Stimulated activated naive B cell treated with anti-CD40 and anti-IgM and Interleukin-4, amounts not matched to agents 10 μg/mL and 1 μg/mL and 100 μg/mL, for 72 hours (primary cell): ENCODE measurements around the gene MAG.
A peak's percentile ranks its signal among the peaks of the same experiment; 100 is the strongest.

ENCODE experiments used
- ATAC-seq, 2 donors: fragments of 150-1000 bp; cut with Tn5 transposase; replicated peaks; 2 replicates each; pipeline ENCODE4 v1.10.0; 2021; ENCODE audit warnings: moderate library complexity in 1 of 2
- DNase-seq: peaks from one replicate; pipeline ENCODE4 v3.0.0; 2021
- H3K27ac Mint-ChIP-seq: one replicate; pipeline ENCODE4 v1.8.0; 2022; ENCODE audit warnings: mild to moderate bottlenecking, mixed read lengths
- H3K27me3 Mint-ChIP-seq, 2 donors: one replicate each; pipeline ENCODE4 v1.8.0; 2022; ENCODE audit warnings: mixed read lengths in 2 of 2
- H3K36me3 Mint-ChIP-seq, 2 donors: one replicate each; pipeline ENCODE4 v1.8.0; 2022; ENCODE audit warnings: mixed read lengths in 2 of 2, mild to moderate bottlenecking in 1 of 2
- H3K4me1 Mint-ChIP-seq, 2 donors: one replicate each; pipeline ENCODE4 v1.8.0; 2022; ENCODE audit warnings: mixed read lengths in 2 of 2, mild to moderate bottlenecking in 1 of 2
- H3K4me3 Mint-ChIP-seq, 2 donors: one replicate each; pipeline ENCODE4 v1.8.0; 2022; ENCODE audit warnings: mild to moderate bottlenecking in 2 of 2, mixed read lengths in 2 of 2, moderate library complexity in 1 of 2
- H3K9me3 Mint-ChIP-seq, 2 donors: one replicate each; pipeline ENCODE4 v1.8.0; 2022; ENCODE audit warnings: mixed read lengths in 2 of 2, mild to moderate bottlenecking in 1 of 2

The MAG gene, protein sequence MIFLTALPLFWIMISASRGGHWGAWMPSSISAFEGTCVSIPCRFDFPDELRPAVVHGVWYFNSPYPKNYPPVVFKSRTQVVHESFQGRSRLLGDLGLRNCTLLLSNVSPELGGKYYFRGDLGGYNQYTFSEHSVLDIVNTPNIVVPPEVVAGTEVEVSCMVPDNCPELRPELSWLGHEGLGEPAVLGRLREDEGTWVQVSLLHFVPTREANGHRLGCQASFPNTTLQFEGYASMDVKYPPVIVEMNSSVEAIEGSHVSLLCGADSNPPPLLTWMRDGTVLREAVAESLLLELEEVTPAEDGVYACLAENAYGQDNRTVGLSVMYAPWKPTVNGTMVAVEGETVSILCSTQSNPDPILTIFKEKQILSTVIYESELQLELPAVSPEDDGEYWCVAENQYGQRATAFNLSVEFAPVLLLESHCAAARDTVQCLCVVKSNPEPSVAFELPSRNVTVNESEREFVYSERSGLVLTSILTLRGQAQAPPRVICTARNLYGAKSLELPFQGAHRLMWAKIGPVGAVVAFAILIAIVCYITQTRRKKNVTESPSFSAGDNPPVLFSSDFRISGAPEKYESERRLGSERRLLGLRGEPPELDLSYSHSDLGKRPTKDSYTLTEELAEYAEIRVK

DNA sequence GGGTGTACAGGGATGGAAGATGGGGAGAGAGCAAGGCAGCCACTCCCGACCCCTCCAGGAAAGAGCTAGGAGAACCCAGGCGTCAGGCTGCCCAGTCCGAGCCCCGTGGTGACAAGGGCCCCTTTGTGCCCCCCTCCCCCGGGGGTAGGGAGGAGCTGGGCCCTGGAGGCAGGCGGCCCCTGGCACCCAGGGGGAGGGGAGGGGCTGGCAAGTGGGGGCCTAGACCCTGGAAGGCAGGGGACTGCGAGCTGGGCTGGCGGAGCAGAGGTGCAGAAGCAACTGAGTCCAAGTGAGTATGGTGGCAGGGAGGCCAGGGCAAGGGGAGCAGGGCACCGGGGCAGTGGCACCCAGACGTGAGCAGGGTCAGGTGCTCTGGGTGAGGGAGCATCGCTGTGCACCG is at the start of gene MAG:
MAG (plus strand) TSS at position 246 of the 400 bp plus-strand sequence. CDS start 3,248 bp downstream, outside the sequence.
- no peaks in the 10 kb centered on the region for H3K9me3 Mint-ChIP-seq
- no peak within 1 kb of the TSS for H3K27ac Mint-ChIP-seq
- H3K27me3 Mint-ChIP-seq = no peaks in the 10 kb centered on the region
- DNase-seq (no peak), ATAC-seq (no peak)
- H3K4me1 Mint-ChIP-seq = peaks cover 26 to 35% of the 10 kb centered on the region in 2 donors
- no peaks in the 10 kb centered on the region for H3K36me3 Mint-ChIP-seq
- no peak within 1 kb of the TSS for H3K4me3 Mint-ChIP-seq

DNA sequence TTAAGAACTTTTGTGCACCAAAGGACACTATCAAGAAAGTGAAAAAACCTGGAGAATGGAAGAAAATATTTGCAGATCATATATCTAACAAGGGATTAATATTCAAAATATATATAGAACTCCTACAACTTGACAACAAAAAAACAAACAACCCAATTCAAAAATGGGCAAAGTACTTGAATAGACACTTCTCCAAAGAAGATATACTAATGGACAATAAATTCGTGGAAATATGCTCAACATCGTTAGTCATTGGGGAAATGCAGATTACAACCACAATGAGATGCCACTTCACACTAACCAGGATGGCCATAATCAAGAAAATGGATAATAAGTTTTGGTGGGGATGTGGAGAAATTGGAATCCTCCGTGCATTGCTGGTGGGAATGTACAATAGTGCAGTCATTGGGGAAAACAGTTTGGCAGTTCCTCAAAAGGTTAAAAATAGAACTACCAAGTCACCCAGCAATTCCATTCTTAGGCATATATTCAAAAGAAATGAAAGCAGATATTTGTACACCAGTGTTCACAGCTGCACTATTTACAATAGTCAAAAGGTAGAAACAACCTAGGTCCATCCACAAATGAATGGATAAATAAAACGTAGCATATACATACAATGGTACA is 45.4 kb upstream of the MAG start:
- ATAC-seq = no peak
- DNase-seq = no peak
- no peak overlapping the region for H3K27ac Mint-ChIP-seq
- peaks cover 19 to 26% of the 10 kb centered on the region in 2 donors for H3K4me1 Mint-ChIP-seq
- H3K4me3 Mint-ChIP-seq = no peak overlapping the region
- H3K36me3 Mint-ChIP-seq = peaks cover 2 to 13% of the 10 kb centered on the region in 2 donors
- peaks cover 0 to 5% of the 10 kb centered on the region in 2 donors for H3K27me3 Mint-ChIP-seq
- no peaks in the 10 kb centered on the region for H3K9me3 Mint-ChIP-seq

DNA sequence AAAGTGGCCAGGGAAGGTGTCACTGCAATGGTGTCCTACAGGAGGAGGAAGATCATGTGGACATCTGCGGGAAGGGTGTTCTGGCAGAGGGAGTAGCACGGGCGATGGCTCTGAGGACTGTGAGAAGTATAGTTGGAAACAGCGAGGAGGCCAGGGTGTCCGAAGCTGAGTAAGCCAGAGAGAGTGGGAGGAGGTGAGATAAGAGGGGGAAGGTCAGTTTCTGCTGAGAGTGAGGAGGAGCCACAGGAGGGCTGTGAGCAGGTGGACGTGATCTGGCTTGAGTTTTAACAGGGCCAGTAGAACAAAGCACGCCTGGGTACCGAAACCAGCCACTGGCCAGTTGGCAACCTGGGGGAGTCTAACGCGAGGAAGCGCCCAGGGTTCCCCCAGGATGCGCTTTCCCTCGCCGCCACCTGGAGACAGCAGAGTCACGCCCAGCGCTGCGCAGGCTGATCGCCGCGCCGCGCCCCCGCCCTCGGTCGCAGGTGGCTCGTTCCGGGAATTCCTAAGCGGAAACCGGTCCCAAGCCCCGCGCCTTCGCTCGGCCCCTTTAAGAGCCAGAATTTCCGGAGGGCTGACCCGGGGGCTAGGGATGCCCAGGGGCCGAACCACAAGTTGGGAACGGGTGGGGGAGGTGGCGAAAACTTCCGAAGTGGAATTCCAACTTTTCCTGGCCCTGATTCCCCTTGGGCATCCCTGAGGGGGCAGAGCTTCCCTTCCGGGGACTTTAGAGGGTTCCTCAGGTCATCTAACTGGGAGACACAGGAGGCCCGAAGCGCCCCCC is 44.2 kb upstream of the MAG start:
- peaks cover 0 to 5% of the 10 kb centered on the region in 2 donors for H3K27me3 Mint-ChIP-seq
- peak; percentile 50 for DNase-seq
- ATAC-seq = peak; percentile 51 to 56
- no peaks in the 10 kb centered on the region for H3K9me3 Mint-ChIP-seq
- peaks cover 19 to 26% of the 10 kb centered on the region in 2 donors for H3K4me1 Mint-ChIP-seq
- peak overlapping the region; percentile 89 to 93 for H3K4me3 Mint-ChIP-seq
- peaks cover 4 to 17% of the 10 kb centered on the region in 2 donors for H3K36me3 Mint-ChIP-seq
- peak overlapping the region; percentile 98 for H3K27ac Mint-ChIP-seq

DNA sequence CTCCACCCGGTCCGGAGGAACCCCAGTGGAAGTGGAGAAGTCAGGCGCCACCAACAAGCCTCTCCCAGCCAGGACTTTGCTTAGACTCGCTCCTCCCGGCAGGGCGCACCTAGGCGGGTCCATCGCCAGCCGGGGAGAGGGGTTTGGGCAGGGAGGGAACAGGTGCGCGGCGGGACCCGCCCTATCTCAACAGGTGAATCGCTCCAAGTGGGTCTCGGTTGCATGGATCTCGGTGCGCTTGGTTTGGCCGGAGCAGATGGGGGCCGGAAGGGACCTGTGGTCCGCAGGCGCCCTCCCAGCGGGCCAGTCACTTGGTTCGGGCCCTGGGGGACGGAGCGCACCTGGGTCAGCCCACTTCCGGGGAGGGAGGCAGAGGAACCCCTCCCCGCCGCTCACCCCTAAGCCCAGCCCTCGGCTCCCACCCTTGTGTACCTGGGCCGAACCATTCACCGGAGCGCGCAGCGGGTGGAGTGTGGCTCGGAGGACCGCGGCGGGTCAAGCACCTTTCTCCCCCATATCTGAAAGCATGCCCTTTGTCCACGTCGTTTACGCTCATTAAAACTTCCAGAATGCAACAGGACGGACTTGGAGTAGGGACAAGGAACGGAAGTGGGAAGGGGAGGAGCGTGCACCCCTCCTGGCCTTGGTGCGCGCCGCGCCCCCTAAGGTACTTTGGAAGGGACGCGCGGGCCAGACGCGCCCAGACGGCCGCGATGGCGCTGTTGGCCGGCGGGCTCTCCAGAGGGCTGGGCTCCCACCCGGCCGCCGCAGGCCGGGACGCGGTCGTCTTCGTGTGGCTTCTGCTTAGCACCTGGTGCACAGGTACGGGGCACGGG is 43.4 kb upstream of the MAG start, which contains the start of gene LSR:
LSR (plus strand) TSS at position 693 of the 836 bp plus-strand sequence; CDS start at position 714, 21 bp downstream.
- peak; percentile 75 for DNase-seq
- Mint-ChIP-seq H3K27ac (peak within 1 kb of the TSS; percentile 98), H3K36me3 (peaks cover 5 to 22% of the 10 kb centered on the region in 2 donors), H3K27me3 (peaks cover 0 to 5% of the 10 kb centered on the region in 2 donors), H3K9me3 (no peaks in the 10 kb centered on the region), H3K4me3 (peak within 1 kb of the TSS; percentile 89 to 93), H3K4me1 (peaks cover 19 to 26% of the 10 kb centered on the region in 2 donors)
- peak; percentile 86 to 90 for ATAC-seq

DNA sequence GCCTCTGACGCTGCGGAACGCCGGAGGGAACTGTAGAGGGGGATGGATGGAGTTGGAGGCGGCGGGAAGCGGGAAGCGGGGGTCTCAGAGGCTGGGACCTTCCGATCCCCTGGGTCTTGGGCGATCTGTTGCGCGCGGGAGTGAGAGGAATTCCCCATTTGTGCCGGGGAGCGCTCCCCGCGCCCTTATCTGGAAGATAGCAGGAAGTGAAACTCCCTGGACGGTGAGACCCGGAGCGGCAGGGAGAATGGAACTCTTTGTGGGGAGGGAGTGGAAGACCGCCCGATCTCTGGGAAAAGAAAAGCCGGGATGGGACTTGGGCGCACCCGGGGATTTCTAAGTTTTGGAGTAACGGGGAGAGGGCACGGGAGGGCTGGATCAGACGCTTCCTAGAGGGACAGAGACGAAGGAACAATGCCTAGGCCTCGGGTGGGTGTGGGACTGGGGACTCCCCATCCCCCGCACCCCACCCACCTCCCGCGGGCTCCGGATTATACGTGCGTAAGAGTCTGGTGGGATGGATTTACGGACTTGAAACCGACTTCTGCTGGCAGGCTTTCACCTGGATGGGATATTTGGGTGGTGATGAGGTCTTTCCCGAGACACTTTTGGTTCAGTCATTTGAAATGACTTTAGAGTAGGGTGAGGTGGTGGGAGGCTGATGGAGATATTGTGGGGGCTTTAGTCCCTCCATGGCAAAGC is 42.7 kb upstream of the MAG start:
- H3K27me3 Mint-ChIP-seq = no peaks in the 10 kb centered on the region
- H3K27ac Mint-ChIP-seq = peak overlapping the region; percentile 98
- peak overlapping the region; percentile 89 to 93 for H3K4me3 Mint-ChIP-seq
- peak; percentile 3 to 4 for ATAC-seq
- peaks cover 19 to 26% of the 10 kb centered on the region in 2 donors for H3K4me1 Mint-ChIP-seq
- no peak for DNase-seq
- H3K36me3 Mint-ChIP-seq = peaks cover 5 to 25% of the 10 kb centered on the region in 2 donors
- H3K9me3 Mint-ChIP-seq = no peaks in the 10 kb centered on the region

DNA sequence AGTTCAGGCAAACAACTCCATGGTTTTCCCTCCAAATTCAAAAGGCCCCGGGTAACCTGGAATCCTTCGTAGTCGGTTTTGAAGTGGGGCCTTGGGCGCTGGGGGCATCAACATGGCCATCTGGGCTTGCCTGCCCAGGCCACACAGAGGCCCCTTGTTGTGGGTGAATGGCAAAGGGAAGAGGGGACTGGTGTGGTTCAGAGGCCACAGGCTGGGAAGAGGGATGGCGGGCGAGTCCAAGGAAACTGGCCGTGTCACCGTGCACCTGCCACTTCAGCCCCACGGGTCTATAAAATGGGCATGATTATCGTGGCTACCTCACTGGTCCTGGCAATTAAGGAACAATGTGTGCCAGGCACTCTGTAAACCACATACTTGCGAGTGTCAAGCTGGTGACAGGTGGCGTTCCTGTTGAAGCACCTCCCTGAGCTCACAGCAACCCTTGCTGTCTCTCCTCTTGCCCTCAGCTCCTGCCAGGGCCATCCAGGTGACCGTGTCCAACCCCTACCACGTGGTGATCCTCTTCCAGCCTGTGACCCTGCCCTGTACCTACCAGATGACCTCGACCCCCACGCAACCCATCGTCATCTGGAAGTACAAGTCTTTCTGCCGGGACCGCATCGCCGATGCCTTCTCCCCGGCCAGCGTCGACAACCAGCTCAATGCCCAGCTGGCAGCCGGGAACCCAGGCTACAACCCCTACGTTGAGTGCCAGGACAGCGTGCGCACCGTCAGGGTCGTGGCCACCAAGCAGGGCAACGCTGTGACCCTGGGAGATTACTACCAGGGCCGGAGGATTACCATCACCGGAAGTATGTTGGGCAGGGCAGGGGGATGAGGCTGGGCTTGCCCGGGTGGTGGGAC is 41.9 kb upstream of the MAG start:
- Mint-ChIP-seq H3K9me3 (no peaks in the 10 kb centered on the region), H3K36me3 (peaks cover 7 to 30% of the 10 kb centered on the region in 2 donors), H3K27ac (peak overlapping the region; percentile 98), H3K4me1 (peaks cover 20 to 26% of the 10 kb centered on the region in 2 donors), H3K27me3 (no peaks in the 10 kb centered on the region), H3K4me3 (peak overlapping the region; percentile 89 to 93)
- no peak for DNase-seq
- no peak for ATAC-seq

DNA sequence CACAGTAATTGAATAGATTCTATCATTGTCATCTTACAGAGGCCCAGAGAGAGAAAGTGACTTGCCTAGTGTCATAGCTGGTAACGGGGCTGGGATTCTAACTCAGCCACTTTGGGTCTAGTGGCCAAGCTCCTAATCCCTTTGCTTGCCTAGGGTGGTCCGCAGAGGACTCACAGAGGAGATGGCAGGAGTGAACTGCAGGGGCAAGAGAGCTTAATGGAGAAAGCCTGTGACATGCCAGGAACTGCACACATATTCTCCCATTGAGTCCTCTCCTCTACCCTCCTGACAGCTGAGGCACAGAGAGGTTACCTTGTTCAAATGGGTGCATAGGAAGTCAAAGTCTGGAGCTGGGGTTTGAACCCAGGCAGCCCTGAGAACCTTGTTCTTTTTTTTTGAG is 40.5 kb upstream of the MAG start:
- Mint-ChIP-seq H3K4me3 (no peak overlapping the region), H3K9me3 (no peaks in the 10 kb centered on the region), H3K4me1 (peaks cover 20 to 26% of the 10 kb centered on the region in 2 donors), H3K27me3 (no peaks in the 10 kb centered on the region), H3K36me3 (peaks cover 8 to 30% of the 10 kb centered on the region in 2 donors), H3K27ac (no peak overlapping the region)
- DNase-seq (no peak), ATAC-seq (no peak)

DNA sequence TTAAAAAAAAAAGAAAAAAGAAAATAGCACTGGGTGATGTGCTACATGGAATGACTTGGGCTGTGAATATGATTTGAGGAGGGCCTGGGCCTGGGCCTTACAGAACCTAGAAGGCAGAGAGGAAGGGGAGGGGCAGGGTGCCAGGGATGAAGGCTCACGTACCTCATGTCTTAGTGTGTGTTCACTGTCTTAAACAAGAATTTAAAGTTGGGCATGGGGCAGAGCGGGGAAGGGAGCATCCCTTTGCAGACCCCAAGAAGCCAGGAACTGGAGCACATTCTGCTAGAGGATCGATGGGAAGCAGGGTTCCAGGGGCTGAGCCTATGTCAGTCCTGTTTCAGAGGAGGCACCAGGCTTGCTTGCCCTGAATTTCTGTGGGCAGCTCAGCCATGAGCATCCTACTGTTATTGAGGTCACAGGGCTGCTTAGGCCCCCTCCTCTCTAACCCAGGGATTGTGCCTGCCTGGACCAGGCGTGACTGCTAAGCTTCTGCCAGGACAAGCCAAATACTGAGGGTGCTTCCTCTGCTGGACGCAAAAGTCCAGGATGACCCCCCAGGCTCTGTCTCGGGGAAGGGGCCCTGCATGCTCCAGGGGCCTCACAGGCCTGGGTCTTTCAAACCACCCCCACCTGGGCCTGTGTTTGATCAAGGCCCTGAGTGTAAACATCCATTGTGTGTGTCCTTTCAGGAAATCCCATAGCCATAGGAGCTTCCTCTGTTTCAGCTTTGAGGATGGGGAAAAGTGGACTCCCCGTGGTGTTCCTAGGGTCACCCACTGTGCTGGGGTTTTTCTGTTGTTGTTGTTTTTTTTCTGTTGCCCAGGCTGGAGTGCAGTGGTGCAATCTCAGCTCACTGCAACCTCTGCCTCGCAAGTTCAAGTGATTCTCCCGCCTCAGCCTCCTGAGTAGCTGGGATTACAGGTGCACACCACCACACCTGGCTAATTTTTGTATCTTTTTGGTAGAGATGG is 38.4 kb upstream of the MAG start:
- H3K27ac Mint-ChIP-seq = no peak overlapping the region
- no peak for ATAC-seq
- peaks cover 13 to 14% of the 10 kb centered on the region in 2 donors for H3K4me1 Mint-ChIP-seq

DNA sequence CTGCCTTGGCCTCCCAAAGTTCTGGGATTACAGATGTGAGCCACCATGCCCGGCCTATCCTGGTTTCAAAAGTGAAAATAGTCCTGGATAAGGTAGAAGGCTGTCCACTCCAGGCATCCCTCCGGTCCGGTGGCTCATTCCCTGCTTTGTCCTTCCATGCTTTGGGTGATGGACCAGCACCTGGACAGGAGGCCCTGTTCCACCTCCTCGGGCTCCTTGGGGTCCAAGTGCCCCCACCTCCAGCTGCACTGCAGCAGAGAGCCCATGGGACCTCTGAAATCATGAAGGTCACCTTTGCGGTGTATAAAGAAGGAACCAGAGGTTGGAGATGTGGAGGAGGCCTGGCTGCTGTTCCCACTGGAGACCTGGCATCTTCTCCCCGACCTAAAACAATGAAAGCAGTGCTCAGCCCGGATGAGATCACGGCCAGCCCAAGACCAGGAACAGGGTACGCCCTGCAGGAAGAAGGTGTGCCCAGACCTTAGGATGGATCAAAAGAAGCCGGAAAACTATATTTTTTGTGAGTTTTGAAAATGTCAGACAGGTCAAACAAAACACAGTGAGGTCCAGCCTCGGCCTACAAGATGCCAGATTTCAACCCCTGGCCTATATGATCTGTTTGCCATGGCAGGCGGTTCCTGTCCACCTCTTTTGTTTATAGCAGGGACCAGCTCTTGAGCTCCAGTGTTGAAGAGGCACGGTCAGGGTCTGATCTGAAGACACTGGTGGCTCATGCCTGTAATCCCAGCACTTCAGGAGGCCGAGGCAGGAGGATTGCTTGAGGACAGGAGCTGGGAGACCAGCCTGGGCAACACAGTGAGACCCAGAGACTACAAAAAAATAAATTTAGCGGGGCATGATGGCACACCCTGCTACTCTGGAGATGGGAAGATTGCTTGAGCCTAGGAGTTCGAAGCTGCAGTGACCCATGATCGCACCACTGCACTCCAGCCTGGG is 37.3 kb upstream of the MAG start:
- Mint-ChIP-seq H3K4me3 (no peak overlapping the region), H3K27ac (no peak overlapping the region), H3K9me3 (no peaks in the 10 kb centered on the region), H3K36me3 (peaks cover 8 to 21% of the 10 kb centered on the region in 2 donors), H3K27me3 (no peaks in the 10 kb centered on the region), H3K4me1 (peaks cover 3 to 4% of the 10 kb centered on the region in 2 donors)
- DNase-seq (no peak), ATAC-seq (no peak)

More for the DNA sequence above, 38.4 kb upstream of the MAG start:
- Mint-ChIP-seq H3K27me3 (no peaks in the 10 kb centered on the region), H3K36me3 (peaks cover 8 to 30% of the 10 kb centered on the region in 2 donors), H3K9me3 (no peaks in the 10 kb centered on the region), H3K4me3 (no peak overlapping the region)
- no peak for DNase-seq

DNA sequence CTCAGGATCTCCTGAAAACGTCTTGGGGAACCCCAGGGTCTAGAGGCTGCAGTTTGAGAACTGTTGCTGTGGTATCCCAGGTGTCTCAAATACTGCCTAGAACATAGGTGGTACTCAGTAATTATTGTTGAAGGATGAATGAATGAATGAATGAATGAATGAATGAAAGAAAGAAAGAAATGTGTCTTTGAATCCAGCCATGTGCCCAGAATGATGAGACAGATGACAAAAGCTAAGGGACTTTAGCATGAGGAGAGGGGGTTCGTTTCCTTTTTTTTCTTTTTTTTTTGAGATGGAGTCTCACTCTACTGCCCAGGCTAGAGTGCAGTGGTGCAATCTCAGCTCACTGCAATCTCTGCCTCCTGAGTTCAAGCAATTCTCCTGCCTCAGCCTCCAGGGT is 35.4 kb upstream of the MAG start:
- no peak overlapping the region for H3K27ac Mint-ChIP-seq
- no peaks in the 10 kb centered on the region for H3K9me3 Mint-ChIP-seq
- H3K36me3 Mint-ChIP-seq = peaks cover 8 to 19% of the 10 kb centered on the region in 2 donors
- DNase-seq (no peak), ATAC-seq (no peak)
- peaks cover 9 to 11% of the 10 kb centered on the region in 2 donors for H3K4me1 Mint-ChIP-seq
- H3K27me3 Mint-ChIP-seq = no peaks in the 10 kb centered on the region
- no peak overlapping the region for H3K4me3 Mint-ChIP-seq
